Left renal cortex interstitium (tissue), 4 donors: ENCODE measurements around the gene CYP4B1. TPM values are rescaled to one million over a fixed set of nuclear protein-coding genes. Genes with fewer than 3 reads are reported as not detected.
"Not testable (repeated sequence)": the region's sequence is repeated elsewhere in the genome, so short reads cannot be mapped to it uniquely, and the experiment has no call there.

Source experiments
- DNase-seq, 4 donors: peaks; one replicate each; pipeline ENCODE4 v3.0.0-alpha.2; 2013; ENCODE audit warnings: low read depth in 4 of 4, low spot score in 2 of 4, missing footprints in 1 of 4
- polyA plus RNA-seq, 4 donors: library from polyadenylated mRNA; unstranded; fragments of 120-200 nt; gene quantifications; one replicate each; pipeline ENCODE4 v1.2.1, GENCODE V29; 2013; ENCODE audit not compliant: insufficient read length in 4 of 4

Gene CYP4B1
- 1 to 10 TPM; 1.4 to 2.9 (median 2.1) TPM for polyA plus RNA-seq

- DNase-seq: no peak
Measured at GRCh38 chr1:46798810-46799209, at the start of gene CYP4B1. CYP4B1 (plus strand) TSS chr1:46799046; CDS start chr1:46799082, 36 bp downstream.

- no peak for DNase-seq
Measured at GRCh38 chr1:46749404-46749803, 49.4 kb upstream of the CYP4B1 start.

GRCh38 chr1:46749921-46750404 lies 48.9 kb upstream of the CYP4B1 start:
- no peak for DNase-seq

GRCh38 chr1:46753985-46754384 lies 44.9 kb upstream of the CYP4B1 start:
- no peak for DNase-seq

- not testable (repeated sequence) for DNase-seq
Measured at GRCh38 chr1:46754707-46755106, 44.1 kb upstream of the CYP4B1 start.

- DNase-seq: no peak
Measured at GRCh38 chr1:46755121-46755520, 43.7 kb upstream of the CYP4B1 start.

GRCh38 chr1:46757247-46757955 lies 41.4 kb upstream of the CYP4B1 start:
- no peak for DNase-seq

- DNase-seq: no peak
Measured at GRCh38 chr1:46757956-46758528, 40.8 kb upstream of the CYP4B1 start.

- DNase-seq: no peak
Measured at GRCh38 chr1:46760558-46761166, 38.2 kb upstream of the CYP4B1 start.

- no peak for DNase-seq
Measured at GRCh38 chr1:46761740-46762139, 37.1 kb upstream of the CYP4B1 start.

GRCh38 chr1:46764402-46764801 lies 34.4 kb upstream of the CYP4B1 start:
- DNase-seq: no peak

GRCh38 chr1:46767649-46768282 lies 31.1 kb upstream of the CYP4B1 start:
- no peak for DNase-seq

GRCh38 chr1:46768445-46768844 lies 30.4 kb upstream of the CYP4B1 start:
- no peak for DNase-seq

- no peak for DNase-seq
Measured at GRCh38 chr1:46769028-46769740, 29.7 kb upstream of the CYP4B1 start.

- DNase-seq: no peak
Measured at GRCh38 chr1:46770541-46770940, 28.3 kb upstream of the CYP4B1 start.

- DNase-seq: no peak
Measured at GRCh38 chr1:46772571-46772970, 26.3 kb upstream of the CYP4B1 start.

GRCh38 chr1:46774297-46774696 lies 24.5 kb upstream of the CYP4B1 start:
- DNase-seq: no peak

- not testable (repeated sequence) for DNase-seq
Measured at GRCh38 chr1:46778456-46778855, 20.4 kb upstream of the CYP4B1 start.

GRCh38 chr1:46784666-46785065 lies 14.2 kb upstream of the CYP4B1 start:
- DNase-seq: no peak

- not testable (repeated sequence) for DNase-seq
Measured at GRCh38 chr1:46788634-46789033, 10.2 kb upstream of the CYP4B1 start.
